RKO (cell line): ENCODE results near the gene VSIG4.
A peak's percentile ranks its signal among the peaks of the same experiment; 100 is the strongest.

Experiments
- DNase-seq: peaks from one replicate; pipeline ENCODE4 v3.0.0-alpha.2; 2016; ENCODE audit warnings: low spot score

The VSIG4 gene

GRCh38 chrX:66008328-66008970 lies 31.4 kb downstream of the VSIG4 start:
- no peak for DNase-seq

DNA sequence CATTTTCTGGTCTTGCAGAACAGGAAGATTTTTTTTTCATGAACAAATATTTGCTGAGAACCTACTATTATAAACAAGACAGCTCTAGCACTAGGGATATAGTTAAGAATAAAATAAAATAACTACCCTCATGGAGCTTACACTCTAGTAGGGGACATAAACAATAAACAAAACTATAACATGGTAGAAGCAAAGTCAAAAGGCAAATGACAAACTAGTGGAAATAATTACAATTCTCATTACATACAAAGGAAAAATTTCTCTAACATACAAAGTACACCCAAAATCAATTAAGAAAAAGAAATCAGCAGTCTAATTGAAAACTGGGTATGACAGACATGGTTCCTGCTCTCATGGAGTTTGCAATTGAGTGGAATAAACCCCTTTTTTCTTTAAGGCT lies 32.0 kb downstream of the VSIG4 start:
- no peak for DNase-seq

GRCh38 chrX:66005830-66006449 lies 33.9 kb downstream of the VSIG4 start:
- no peak for DNase-seq

DNA sequence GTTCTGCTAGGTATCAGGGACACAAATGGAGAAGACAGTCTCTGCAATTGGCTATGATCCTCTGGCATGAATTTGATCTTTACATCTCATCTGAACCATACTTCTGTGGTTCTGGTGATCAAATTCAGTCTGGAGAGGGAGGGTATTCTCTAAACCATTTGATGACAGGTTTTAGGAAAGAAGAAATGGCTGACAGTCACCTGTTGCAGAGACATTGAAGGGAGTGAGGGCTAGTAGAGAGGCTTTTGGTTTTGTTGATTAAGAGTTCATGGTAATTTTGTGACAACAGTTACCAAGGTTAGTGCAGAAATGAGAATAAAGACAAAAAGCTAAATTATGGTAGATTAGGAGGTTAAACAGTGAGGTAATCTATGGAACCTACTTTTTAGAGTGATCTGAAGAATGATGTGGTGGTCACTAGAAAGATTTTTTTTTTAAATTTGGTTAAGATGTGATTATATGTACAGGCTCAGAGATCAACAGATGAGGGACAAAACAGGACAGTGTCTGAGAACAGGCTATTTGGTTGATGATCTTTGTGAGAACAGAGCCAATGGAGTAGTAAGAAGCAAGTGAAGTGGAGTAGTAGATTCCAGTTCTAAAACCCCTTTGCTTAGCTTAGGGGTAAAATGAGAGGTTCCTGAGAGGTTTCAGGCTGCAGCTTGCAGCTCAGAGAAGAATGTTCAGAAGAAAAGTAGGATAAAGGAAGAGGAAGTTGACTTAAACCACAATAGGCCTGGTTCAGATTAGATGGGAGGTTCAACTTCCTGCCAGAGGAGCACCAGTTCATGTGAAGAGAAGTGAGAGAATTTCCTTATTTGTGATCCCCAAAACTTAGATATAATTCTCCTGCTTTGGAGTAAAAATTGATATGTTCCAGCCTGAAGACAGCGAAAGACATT lies 34.7 kb downstream of the VSIG4 start:
- DNase-seq: no peak

DNA sequence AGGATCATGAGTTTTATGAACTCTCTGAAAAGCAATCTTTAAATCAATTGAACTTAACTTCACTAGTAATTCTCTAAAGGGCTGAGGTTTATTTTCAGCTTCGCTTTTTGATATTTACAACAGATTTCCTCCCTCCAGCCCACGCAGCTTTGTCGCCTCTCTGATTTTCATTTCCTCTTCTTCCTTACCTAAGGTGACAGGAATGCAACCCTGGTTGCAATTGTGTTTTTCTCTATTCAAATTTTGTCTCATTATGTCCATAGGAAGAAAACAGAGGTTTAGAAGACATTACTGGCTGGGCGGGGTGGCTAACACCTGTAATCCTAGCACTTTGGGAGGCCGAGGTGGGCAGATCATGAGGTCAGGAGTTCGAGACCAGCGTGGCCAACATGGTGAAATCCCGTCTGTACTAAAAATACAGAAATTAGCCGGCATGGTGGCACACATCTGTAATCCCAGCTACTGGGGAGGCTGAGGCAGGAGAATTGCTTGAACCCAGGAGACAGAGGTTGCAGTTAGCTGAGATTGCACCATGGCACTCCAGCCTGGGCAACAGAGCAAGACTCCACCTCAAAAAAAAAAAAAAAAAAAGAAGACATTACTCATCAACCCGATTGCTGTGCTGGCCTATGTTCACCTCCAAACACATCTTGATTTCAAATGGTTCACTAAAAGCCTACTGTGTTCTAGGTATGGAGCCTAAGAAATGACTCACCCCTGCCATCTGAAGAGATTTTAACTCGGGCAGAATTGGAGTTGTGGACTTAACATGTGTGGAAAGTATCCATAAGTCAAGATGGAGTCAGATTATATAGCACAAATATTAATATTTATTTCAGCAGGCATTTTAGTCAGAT lies 36.8 kb downstream of the VSIG4 start:
- no peak for DNase-seq

DNA sequence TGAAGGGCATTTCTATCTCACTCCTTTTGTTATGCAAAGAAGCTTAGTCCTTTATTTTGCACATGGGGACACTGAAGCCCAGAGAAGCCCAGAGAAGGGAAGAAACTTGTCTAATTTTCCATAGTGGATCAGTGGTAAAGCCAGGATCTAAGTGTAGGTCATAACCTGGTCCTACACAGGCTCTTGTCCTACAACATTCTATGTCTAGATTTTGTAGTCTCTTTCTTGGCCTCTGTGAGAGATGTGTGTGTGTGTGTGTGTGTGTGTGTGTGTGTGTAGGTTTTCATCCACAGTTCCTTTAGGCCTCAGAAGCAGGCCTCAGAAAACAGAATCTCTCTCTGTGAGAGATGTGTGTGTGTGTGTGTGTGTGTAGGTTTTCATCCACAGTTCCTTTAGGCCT lies 38.3 kb downstream of the VSIG4 start:
- no peak for DNase-seq

- no peak for DNase-seq
Measured at GRCh38 chrX:66000628-66001272, 39.1 kb downstream of the VSIG4 start.

- no peak for DNase-seq
Measured at GRCh38 chrX:66000178-66000577, 39.7 kb downstream of the VSIG4 start.

DNA sequence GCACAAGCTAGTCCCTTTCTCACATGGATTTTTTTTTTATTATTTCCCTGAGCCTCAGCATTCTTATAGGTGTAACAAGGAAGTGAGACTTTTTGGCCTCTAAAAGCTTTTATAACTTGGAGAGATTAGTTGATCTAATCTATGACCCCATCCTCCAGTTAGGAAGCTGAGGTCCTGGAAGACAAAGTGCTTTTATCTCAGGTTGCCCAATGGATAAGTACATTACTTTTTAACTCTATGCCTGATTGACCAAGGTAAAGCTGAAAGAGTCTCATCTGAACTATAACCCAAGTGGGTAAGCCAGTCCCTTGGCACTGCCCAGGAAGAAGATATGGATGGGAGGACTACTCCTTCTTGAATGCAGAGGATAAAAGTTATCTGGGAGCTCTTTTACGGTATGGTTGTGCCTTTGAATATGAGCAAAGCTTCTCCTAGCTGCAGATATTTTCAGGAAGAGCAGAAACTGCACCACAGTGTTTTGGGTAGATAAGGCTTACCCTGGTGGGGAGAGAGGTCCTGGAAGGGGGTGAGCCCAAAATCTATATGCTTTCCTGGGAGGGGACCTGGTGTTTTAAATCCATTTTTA lies 40.2 kb downstream of the VSIG4 start:
- DNase-seq: no peak

- no peak for DNase-seq
Measured at GRCh38 chrX:65999029-65999562, 40.8 kb downstream of the VSIG4 start.

- no peak for DNase-seq
Measured at GRCh38 chrX:65997978-65998717, 41.7 kb downstream of the VSIG4 start.

DNA sequence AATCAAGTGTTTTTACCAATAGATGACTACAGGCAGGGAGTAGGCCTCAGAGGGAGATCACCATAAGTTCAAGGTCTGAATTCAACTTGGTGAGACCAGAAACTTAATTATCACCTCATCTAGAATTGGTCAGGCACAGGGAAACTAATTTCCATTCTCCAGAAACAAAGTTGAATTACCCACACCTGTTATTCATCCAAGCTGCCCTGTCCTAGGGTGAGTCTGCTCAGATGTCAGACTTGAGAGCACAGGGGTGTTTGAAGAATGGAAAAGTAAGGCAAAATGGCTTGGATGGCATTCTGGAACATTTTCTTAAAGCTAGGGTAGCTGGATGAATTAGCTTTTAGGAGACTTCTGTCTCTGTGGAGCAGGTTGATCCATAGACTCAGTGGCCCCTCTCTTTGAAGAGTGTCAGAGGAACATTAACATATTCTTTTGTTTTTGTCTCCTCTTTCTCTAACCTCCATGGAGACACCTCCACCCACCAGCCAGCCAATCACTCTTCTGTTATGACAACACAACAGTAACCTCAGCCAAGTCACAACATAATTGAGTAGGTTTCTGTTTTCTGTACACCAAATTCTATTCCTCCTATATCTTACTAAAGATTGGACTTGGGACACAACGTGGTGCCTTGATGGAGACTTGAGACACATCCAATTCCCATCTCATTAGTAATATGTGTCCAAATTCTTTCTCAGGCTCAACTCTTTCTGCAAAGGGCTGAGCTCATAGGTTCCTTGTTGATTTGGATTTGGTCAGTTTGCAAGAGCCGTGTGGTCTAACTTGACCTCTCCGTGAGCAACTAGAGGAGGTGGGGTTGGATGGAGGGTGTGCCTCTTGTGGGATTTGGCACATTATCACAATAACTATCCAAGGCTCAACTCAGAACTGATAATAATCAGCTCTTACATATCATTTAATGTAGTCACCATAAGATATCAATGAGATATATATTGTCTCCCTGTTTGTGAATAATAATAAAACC lies 45.1 kb downstream of the VSIG4 start:
- no peak for DNase-seq

DNA sequence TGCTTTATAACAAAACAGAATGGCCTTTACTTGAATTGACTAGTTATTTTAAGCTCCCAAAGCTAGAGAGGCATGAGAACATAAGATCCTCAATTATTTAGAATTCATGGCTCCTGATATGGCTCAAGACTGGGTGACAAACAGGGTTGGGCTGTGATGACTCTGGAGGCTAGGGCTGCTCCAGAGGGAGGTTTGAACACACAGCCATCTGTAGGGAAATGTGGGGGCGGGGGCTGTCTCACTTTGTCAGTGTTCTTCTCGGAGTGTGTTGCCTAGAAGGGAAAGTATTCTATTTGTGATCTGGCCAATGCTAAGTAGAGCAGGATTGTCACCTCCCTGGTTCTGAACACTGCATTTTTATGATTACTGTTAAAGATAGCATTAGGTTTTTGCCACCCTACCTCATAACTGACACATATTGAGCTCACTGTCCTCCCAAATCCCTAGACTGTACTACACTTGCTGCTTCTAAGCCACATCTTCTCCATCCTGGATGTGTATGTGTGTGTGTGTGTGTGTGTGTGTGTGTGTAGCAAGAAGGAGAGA lies 45.9 kb downstream of the VSIG4 start:
- no peak for DNase-seq

GRCh38 chrX:65993332-65993731 lies 46.5 kb downstream of the VSIG4 start:
- DNase-seq: no peak

DNA sequence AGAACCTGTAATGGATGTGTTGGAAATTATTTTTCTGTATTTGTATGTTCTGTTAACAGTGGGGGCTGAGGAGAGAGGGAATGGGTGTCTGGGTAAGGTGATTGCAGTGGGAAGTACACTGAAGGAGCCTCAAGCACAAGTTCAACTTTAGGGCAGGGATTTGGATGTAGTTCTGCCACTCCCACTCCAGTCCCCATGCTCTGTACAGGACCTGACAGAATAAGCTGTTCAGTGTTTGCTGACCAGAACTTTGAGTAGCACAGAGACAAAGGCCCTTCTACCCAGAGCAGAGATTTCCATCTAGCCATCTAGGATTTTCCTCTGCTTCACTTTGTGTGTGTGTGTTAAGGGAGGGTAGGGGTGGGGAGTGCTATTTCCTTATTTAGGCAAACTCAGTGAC lies 49.2 kb downstream of the VSIG4 start:
- DNase-seq: no peak

GRCh38 chrX:65987811-65988210 lies 52.1 kb downstream of the VSIG4 start:
- DNase-seq: no peak

DNA sequence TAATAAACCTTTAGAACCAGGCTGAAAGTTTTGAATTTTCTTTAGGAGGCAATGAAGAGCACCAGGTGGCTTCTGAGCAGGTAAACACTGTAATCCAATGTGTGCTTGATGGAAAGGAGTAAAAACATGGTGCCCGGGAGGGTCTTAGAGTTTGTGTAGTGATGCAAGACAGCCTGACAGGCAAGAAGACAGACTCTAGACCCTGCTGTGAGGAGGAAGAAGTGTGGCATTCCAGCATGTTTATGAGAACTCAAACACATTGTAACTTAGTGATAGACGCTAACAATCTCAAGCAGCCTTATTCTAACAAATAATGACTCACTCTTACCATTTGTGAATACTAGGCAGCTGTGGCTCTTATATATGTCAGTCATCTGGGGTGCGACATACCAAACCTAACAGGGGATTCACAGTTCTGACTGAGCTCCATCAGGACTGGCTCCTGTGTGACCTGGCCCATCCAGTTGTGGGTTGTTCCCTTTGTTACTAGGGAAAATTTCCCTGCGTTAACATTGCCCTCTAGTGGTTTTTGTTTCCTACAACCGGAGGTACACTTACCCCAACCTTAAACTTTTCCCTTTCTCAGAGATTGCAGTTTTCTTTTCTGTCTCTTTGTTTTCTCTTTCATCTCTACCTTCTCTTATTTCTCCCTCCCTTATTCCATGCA lies 53.8 kb downstream of the VSIG4 start:
- peak; percentile 58 for DNase-seq

DNA sequence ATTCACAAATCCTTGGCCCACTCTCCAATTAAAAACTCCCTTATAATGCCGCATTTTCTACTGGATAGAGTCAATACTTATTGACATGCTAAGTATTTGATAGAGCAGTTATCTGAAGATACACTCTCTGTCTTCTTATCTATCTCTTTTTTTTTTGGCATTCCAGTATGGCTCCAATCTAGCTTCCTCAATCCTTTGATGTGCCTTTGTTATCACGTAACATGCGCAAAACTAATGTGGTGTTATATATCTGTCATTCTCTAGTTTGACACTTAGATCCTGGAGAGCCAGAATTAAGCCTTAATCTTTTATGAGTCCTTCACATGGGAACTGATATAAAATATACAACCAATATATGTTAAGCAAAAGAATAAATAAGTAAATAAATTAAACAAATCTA lies 54.7 kb downstream of the VSIG4 start:
- DNase-seq: no peak
